HG03575 (cell line): ENCODE results near the gene SLC44A3.

Source experiments
- ATAC-seq: cut with Tn5 transposase; IDR thresholded peaks from one replicate; pipeline ENCODE4 v1.9.1; 2021; ENCODE audit not compliant: unreplicated experiment, insufficient number of reproducible peaks, low FRiP score; ENCODE audit errors: extremely low read depth

The SLC44A3 gene

DNA sequence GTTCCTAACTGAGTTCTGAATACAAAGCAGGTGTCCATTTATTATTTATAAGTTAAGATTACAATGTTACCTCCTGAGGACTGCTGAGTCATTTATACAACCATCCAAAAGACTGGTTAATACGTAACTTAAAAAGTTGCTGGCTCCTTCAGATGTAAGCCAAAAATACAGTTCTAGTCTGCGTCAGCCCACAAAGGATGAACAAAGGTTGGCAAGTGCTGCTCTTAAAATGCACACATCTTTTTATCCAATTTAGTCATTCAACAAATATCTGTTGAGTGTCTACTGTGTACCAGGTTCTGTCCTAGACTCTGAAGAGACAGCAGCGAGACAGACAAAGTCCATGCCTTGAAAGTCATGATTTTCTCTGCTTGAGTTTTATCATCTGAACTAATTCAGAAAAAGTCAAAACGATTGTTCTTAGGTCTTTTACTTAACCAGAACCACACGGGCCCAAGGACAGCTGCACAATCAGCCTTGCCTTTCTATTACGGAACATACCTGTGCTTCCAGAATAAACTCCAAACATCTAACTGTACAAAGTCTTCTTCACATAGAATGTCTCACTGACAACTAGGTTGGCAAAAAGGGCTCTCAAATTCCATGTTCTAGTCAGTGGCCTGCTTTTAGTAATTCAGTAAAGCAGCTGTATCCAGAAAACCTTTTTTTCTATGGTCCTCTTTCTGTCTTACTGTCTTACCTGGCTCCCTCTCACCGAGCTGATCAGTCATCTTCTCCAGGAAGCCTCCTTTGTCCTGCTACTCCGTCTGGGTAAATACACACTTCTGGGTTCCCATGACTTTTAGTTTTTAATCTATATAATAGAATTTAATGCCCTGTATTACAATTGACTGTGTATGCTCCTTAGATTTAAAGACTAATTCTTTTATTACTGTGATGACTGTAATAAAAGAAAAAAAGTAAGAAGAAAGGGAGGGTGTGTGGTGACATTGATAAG is 122.3 kb downstream of the SLC44A3 start:
- ATAC-seq, result no peak
